Suppressor macrophage treated with lipopolysaccharide for 4 hours (primary cell): ENCODE measurements around the gene ARHGEF17.

Experiments
- DNase-seq: peaks from one replicate; pipeline ENCODE4 v3.0.0-alpha.2; 2020

Gene ARHGEF17

DNA sequence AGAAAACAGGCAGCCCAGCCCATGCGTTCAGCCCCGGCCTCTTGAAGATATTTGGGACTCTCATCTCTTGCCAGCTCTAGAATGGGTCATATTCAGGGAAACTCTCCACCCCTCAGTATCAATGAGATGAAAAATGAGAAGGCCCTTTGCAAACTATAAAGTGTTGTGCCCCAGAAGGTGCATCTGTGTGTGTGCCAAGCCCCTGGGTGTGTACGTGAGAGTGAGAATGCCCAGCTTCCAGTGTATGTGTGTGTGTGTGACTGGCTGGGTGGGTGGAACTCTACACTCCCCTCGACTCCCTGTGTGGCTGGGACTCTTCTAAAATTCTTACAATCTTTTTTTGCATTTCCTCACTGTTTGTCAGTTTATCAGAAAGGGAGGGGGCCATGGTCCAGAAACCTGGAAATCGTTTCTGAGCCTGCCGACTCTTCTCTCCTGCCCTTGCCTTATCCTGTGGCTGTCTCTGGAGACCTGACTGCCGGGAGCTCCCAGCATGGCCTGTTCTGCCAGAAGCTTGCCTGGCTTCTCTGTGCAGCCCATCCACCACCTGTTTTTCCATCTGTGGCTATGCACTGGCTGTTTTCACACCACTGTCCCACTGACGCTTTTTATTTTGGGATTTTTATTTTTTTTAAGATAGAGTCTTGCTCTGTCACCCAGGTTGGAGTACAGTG lies 34.7 kb upstream of the ARHGEF17 start:
- no peak for DNase-seq

DNA sequence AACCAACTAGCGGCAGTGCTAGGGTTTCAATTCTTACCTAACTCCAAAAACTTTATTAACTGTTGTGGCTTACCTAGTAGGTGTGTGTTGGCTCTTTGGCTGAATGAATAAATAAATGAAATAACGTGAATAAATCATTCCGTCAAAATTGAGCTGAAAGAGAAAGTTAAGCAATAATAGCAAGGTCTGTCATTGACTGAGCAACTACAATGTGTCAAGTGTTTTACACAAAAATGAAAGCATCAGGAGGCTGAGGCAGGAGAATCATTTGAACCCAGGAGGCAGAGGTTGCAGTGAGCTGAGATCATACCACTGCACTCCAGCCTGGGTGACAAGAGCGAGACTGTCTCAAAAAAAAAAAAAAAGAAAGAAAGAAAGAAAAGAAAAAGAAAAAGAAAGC lies 33.9 kb upstream of the ARHGEF17 start:
- DNase-seq, result peak; percentile 65

- peak; percentile 71 for DNase-seq
These were observed 33.2 kb upstream of the ARHGEF17 start for GRCh38 chr11:73274722-73275380.

DNA sequence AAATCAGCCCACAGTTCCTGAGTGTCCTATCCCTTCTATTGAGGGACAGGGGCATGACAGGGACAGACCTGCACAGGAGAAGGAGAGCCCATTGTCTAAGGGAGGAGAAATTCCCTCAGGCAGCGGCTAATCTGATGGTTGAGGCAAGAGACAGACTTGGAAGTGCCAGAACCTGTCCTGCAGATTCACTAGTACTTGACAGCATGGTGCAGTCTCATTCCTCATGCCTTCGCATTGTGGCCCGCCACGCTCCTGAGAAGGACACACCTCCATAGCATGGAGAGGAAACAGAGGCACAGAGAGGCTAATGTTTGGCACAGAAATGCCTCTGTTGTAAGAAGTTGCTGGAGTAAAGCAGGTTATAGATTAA lies 32.7 kb upstream of the ARHGEF17 start:
- no peak for DNase-seq

DNA sequence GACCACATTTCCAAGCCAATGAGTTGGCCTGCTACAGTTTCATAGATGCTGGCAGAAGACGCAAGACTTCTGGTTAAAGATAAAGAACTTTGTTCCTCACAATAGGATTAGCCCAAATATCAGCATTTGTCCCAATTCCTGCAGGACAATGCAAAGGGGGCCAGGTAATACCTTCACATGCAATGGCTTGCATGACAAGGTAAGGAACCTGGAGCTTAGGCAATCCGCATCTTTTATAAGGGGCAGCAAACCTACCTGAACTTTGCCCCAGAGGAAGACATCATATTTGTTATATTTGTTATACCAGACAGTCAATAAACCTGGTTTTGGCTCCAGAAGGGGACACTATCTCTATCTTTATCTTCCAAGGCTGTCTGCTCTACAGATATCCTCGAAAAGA lies 30.6 kb upstream of the ARHGEF17 start:
- no peak for DNase-seq

DNA sequence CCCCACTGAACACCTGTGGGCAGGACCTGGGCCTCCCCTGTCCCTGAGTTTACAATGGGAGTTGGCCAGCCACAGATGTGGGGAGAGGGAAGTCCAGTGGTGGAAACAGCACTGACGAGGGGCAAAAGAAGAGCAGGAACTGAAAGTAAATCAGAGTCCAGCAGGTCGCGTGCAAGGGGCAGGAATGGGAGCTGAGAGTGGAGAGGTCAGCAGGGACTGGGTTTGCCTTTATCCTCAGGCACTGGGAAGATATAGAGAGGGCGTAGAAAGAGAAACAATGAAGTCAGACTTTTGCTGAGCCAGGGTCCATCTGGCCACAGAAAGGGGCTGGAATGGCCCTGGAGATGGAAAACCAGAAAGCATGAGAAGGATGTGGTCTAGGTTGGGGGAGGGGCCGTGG lies 27.4 kb upstream of the ARHGEF17 start:
- DNase-seq, result peak; percentile 91

- peak; percentile 47 for DNase-seq
These were observed 26.8 kb upstream of the ARHGEF17 start for GRCh38 chr11:73281201-73281741.

GRCh38 chr11:73281796-73282660 lies 26.0 kb upstream of the ARHGEF17 start:
- no peak for DNase-seq

DNA sequence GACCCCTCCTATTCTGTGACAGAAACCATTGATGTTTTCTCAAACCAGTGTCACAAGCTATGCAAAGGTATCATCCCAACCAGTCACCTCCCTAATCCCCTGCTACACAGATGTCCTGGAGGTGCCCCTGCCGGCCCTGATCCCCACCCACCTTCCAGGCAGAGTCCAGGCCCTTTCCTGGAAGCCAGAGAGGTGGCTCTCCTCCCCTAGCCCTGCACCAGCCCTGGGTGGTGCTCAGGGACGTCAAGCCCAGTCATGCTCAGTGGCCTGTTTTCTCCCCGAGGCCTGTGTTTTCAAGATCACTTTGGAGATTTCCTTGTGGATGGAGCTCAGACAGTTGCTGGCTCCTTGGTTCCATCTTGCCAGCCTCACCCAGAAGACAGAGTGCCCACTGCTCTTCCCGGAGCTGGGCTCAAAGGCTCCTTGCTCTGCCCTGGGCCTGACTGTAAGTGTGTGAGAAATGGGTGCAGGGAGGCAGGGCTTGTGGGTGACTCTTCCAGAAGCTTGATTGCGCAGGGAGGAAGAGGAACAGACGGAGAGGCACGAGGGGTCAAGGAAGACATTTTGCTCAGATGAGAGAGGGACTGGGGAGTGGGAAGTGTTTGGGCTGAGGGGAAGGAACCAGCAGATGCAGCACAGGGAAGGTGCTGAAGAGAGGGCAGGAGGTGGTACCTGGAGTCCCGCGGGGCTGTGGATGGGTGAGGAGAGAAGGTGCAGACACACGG lies 24.6 kb upstream of the ARHGEF17 start:
- DNase-seq, result peak; percentile 74

DNA sequence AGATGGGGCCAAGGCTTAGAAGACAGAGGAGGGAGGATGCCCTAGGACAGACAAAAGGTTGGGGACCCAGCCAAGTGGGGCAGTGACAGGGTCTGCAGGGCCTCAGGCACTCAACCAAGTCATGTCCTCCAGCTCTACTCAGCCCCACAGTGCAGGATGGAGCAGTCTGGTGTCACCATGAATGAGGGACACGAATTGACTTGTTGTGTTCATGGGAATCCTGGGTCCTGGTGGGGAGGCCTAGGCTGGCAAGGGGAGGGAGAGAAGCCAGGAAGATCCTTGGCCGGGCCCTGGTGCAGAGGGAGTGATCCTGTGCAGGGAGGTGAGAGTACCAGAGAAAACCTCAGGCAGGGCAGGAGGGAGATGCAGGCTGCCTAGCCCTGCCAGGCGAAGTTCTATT lies 24.0 kb upstream of the ARHGEF17 start:
- DNase-seq, result no peak

DNA sequence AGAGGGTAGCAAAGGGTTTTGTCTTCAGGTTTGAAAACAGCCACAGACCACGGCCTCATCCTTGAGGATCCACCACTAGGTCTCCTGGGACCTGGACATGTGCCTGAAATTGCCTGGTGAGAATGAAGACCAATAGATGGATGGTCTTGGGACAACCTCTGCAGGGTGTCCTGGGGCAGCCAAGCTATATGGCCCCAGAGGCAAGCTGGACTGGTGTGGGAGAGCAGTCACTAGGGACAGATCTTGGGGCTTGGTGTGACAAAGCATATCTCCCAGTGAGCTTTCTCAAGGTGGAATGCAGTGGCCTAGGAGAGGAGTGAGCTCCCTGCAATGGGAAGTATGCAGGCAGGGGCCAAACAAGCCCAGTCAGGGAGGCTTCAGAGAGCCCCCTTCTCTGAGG lies 22.4 kb upstream of the ARHGEF17 start:
- DNase-seq, result no peak

- DNase-seq, result no peak
These were observed 21.8 kb upstream of the ARHGEF17 start for GRCh38 chr11:73286240-73286810.

DNA sequence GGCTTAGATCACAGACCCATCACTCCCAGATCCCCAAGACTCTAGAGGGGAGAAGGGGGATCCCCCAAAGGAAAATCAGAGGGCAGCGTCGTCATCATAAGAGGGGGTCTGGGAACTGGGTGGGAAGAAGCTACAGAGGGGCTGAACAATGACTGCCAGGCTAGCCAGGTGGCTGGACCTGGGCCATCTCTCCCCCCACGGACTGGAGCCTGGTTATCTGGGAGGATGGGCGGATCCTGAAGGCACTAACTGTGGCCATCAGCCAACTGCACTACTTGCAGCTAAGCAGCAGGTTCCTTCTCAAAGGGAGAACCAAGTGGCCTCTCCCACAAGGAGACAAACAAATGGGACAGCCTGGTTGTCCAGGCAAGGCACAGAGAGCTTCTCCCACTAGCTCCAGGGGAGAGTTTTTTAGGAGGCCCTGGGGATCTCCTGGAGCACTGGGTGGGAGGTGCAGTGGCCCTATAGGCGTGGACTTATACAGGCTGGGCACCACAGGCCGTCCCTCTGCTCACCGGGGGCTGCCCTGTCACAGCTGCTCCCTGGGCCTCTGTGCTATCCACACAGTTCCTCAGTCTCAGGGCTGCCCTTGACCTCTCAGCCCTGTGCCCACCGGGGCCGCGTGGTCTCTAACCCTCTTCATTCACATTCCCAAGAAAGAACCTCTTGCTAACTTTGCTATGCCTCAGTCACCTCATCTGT lies 20.5 kb upstream of the ARHGEF17 start:
- DNase-seq, result no peak

DNA sequence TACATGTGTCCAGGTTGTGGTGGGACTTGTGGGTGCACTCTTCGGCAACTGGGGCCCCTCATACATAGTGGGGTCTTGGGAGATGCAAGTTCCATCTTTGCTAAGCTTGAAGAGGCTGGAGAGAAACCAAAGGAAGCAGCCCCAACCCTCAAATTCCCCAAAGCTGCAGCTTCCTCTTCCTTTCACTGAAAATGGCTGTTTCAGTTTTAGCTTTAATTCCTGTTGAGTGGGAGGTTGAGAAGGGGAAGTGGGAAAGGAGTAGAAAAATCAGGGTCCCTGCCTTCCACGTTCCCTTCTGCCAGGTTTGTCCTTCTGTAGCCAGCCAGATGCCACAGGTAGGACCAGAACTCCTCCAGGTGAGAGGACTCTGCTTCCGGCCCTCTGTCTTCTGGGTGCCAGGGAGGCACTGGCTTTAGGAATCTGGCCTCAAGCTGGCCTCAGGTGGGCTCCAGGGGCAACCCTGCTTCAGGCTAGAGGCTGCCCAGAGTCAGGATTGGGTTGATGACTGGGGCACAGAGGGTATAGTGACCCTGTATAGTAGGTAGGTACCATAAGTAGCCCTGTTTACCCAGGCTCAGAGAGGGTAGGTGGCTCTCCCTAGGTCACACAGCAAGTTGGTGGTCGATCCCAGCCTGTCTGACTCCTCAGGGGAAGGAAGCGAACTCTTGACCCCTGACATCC lies 19.7 kb upstream of the ARHGEF17 start:
- peak; percentile 90 for DNase-seq

DNA sequence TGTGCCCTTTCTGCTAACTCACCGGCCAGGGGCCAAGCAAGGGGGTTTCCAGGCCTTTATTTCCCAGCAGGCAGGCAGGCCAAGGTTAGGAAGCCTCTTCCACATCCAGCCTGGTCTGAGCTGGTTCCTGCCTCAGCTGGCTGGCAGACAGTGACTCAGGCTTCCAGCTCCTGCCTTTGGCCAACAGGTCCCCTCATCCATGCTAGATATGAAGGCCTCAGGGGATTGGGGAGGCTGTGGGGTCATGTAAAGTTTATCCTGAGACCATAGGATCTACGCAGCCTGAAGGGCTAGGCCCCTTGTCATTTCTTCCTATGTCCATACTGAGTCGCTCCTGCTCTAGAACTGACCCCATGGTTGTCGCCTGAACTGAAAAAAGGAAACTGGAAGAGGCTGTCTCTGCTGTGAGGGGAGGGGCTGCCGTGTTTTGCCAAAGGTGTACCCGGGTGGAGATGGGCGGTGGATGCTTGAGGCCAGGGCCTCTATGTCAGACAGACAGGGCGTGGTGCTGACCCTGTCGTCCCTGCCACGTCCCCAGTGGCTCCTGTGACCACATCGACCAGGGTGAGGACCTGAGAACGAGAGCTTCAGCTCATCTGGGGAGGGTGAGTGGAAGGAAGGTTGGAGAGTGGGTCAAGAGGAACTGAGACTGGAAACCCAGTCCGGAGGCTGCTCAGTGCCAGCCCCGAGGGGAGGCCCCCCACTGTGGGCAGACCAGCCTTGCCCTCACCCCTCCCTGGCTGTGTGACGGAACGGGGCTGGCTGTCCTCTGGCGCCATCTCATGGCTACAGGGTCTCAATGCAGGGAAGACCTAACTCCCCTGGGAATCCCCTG lies 19.0 kb upstream of the ARHGEF17 start:
- DNase-seq, result peak; percentile 94

- DNase-seq, result no peak
These were observed 17.5 kb upstream of the ARHGEF17 start for GRCh38 chr11:73290536-73290935.

- DNase-seq, result no peak
These were observed 16.9 kb upstream of the ARHGEF17 start for GRCh38 chr11:73291196-73291595.

- DNase-seq, result peak; percentile 61
These were observed 16.1 kb upstream of the ARHGEF17 start for GRCh38 chr11:73291781-73292524.

DNA sequence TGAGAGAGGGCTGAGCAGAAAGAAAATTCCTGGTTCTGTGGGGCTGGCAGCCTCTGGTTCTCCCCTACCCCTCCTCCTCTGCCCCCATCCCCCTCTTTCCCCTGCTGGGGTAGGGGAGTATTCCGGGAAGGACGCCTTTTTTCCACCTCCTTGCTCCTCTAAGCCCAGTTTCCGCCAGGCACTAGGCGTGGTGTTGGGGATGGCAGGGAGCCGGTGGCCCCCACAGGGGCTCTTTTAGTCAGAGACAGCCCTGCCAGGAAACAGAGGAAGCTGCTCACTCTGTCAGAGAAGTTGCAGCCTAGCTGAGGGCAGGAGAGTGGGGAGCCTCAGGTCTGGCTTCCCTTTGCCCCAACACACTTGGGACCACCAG lies 15.6 kb upstream of the ARHGEF17 start:
- no peak for DNase-seq
